Fibroblast of lung (primary cell): Measurements from ENCODE around the gene RBM17. TPM values are rescaled to one million over a fixed set of nuclear protein-coding genes. Genes with fewer than 3 reads are reported as not detected.

Source experiments
- DNase-seq, 2 donors: peaks; one replicate each; pipeline versions ENCODE4 v3.0.0 to v3.0.0-alpha.2; 2010; ENCODE audit warnings: low read depth in 2 of 2
- H2AFZ ChIP-seq: 2 replicates; pipeline ENCODE4 v1.5.1; 2012; ENCODE audit warnings: low read length, control low read depth, inconsistent platforms
- H3K27ac ChIP-seq: 2 replicates; pipeline ENCODE4 v1.5.1; 2011; ENCODE audit warnings: low read length, control low read depth; ENCODE audit not compliant: insufficient read depth
- H3K27me3 ChIP-seq: 2 replicates; pipeline ENCODE4 v1.5.1; 2011; ENCODE audit warnings: mild to moderate bottlenecking, low read length; ENCODE audit not compliant: control insufficient read depth, insufficient read depth
- H3K36me3 ChIP-seq: 2 replicates; pipeline ENCODE4 v1.5.1; 2011; ENCODE audit warnings: low read length; ENCODE audit not compliant: control insufficient read depth, insufficient read depth
- H3K4me1 ChIP-seq: 2 replicates; pipeline ENCODE4 v1.5.1; 2011; ENCODE audit warnings: low read length; ENCODE audit not compliant: control insufficient read depth, insufficient read depth; ENCODE audit errors: extremely low read depth
- H3K4me2 ChIP-seq: 2 replicates; pipeline ENCODE4 v1.5.1; 2011; ENCODE audit warnings: low read length, control low read depth; ENCODE audit not compliant: insufficient read depth; ENCODE audit errors: extremely low read depth
- H3K4me3 ChIP-seq, 4 experiments: fragments of 200-600 bp in 1 of 4; sonication (generic) in 1 of 4; replicated peaks in 1 of 4; 2 replicates each; pipeline ENCODE4 v1.5.1; 2011 to 2016; ENCODE audit warnings: low read length in 4 of 4, low read depth in 3 of 4, mild to moderate bottlenecking in 3 of 4, control low read depth in 2 of 4, inconsistent platforms in 1 of 4, mixed read lengths in 1 of 4; ENCODE audit not compliant: insufficient read depth in 1 of 4; ENCODE audit errors: control extremely low read depth in 1 of 4
- H3K79me2 ChIP-seq: 2 replicates; pipeline ENCODE4 v1.5.1; 2012; ENCODE audit warnings: mild to moderate bottlenecking, low read length, inconsistent platforms; ENCODE audit not compliant: control insufficient read depth, insufficient read depth
- H3K9ac ChIP-seq: 2 replicates; pipeline ENCODE4 v1.5.1; 2011; ENCODE audit warnings: mild to moderate bottlenecking, low read length, control low read depth; ENCODE audit not compliant: insufficient read depth
- H3K9me3 ChIP-seq: 2 replicates; pipeline ENCODE4 v1.5.1; 2012; ENCODE audit warnings: low read depth, low read length; ENCODE audit not compliant: control insufficient read depth, insufficient read depth
- H4K20me1 ChIP-seq: 2 replicates; pipeline ENCODE4 v1.5.1; 2011; ENCODE audit warnings: low read length; ENCODE audit not compliant: control insufficient read depth, insufficient read depth; ENCODE audit errors: extremely low read depth
- EZH2 ChIP-seq: IDR thresholded peaks from 2 replicates; pipeline ENCODE4 v1.5.1; 2012; ENCODE audit warnings: low read length, control low read depth, mild to moderate bottlenecking; ENCODE audit errors: missing control alignments
- polyA plus RNA-seq, 2 donors: library from polyadenylated mRNA; depleted of rRNA in 1 of 2; stranded (reverse) in 1 of 2; unstranded in 1 of 2; fragments of >200 nt; gene quantifications; 2 replicates each; pipeline ENCODE4 v1.2.1, GENCODE V29; 2011 to 2012; ENCODE audit warnings: missing spikeins in 1 of 2
- total RNA-seq: library from RNA; depleted of rRNA; stranded (reverse); fragments of >200 nt; gene quantifications from 2 replicates; pipeline ENCODE4 v1.2.1, GENCODE V29; 2014
- TF ChIP-seq, protein P1 (sequence below), 2 donors: IDR thresholded peaks in 1 of 2; conservative IDR thresholded peaks in 1 of 2; 1 replicate in 1 of 2; 2 replicates in 1 of 2; pipeline ENCODE4 v1.5.1; 2011 to 2012; ENCODE audit warnings: low read length in 2 of 2, control low read depth in 1 of 2, inconsistent platforms in 1 of 2, low read depth in 1 of 2, mild to moderate bottlenecking in 1 of 2

RBM17 gene
- total and polyA plus RNA-seq, 2 donors (not counting 1 experiment from before 2014, with no cell fraction given): 28.9 to 46.1 TPM

DNA sequence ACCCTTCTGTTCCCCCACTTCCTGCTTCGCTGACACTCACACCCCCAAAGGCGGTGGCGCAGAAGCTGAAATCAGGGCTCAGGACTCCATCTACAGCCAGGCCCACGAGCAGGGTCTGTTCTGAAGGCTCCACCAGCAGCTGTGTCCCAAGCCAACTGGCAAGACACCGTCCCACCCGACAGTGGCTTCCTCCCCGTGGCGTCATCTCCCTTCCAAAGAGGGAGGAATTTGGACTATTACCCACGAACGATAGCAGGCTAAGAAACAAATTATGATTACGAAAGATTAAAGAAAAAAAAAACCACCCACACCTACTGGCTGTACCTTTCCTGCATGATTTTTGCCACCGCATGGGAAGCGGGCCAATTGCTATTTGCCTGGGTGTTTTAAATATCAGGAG, 54.3 kb downstream of the RBM17 start:
- Histone ChIP-seq H4K20me1 (no peaks in the 10 kb centered on the region), H3K9me3 (no peaks in the 10 kb centered on the region), H3K4me3 (no peak overlapping the region), H3K36me3 (peaks cover 2% of the 10 kb centered on the region), H3K9ac (no peak overlapping the region), H3K27me3 (no peaks in the 10 kb centered on the region), H3K27ac (no peak overlapping the region), H3K4me1 (peaks cover 7% of the 10 kb centered on the region), H3K4me2 (no peak overlapping the region), H2AFZ (no peak overlapping the region), H3K79me2 (peaks cover 25% of the 10 kb centered on the region)
- DNase-seq: no peak
- TF ChIP-seq EZH2: no peak
- TF ChIP-seq, protein P1, sequence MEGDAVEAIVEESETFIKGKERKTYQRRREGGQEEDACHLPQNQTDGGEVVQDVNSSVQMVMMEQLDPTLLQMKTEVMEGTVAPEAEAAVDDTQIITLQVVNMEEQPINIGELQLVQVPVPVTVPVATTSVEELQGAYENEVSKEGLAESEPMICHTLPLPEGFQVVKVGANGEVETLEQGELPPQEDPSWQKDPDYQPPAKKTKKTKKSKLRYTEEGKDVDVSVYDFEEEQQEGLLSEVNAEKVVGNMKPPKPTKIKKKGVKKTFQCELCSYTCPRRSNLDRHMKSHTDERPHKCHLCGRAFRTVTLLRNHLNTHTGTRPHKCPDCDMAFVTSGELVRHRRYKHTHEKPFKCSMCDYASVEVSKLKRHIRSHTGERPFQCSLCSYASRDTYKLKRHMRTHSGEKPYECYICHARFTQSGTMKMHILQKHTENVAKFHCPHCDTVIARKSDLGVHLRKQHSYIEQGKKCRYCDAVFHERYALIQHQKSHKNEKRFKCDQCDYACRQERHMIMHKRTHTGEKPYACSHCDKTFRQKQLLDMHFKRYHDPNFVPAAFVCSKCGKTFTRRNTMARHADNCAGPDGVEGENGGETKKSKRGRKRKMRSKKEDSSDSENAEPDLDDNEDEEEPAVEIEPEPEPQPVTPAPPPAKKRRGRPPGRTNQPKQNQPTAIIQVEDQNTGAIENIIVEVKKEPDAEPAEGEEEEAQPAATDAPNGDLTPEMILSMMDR (conservative IDR thresholded peaks at IDR 0.05 in 1 of 2, IDR thresholded peaks at IDR 0.05 in 1 of 2; ENCODE audit: low read depth in 1 of 2, low read length in 2 of 2): no peak

DNA sequence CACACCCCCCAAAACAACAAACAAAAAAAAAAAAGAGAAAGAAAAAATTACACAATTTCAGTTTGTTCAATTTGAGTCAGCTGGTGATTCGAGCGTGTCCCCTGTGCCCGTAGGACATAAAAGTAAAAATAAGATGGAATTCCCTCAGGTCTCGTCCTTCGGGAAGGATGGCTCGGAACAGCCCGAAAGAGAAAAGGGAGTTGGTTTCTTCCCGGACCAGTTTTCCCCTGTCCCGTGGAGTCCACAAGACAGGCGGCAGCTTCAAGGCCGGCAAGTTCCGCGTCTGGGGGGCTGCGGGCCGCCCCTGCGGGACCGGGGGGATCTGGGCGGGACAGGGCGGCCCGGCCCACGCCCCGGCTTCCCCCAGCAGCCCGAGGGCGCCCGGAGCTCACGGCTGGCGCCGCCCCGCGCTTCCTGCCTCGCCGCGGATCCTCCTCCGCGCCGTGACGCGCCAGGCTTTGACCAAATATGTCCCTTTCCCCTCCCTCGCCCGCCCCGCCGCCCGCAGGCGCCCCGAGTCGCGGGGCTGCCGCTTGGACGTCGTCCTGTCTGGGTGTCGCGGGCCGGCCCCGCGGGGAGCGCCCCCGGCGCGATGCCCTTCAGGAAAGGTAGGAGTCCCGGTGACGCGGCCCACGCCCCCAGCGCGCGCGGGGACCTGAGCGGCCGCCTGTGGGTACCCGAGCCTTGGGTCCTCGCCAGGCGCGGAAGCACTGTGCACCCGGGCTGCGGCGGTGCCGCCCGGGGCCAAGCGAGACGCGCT, 55.8 kb downstream of the RBM17 start:
- H3K27ac ChIP-seq: peak overlapping the region; percentile 93
- H2AFZ ChIP-seq: peak overlapping the region; percentile 64
- H3K9ac ChIP-seq: peak overlapping the region; percentile 92
- peak overlapping the region; percentile 83 for H3K4me2 ChIP-seq
- no peaks in the 10 kb centered on the region for H3K27me3 ChIP-seq
- no peaks in the 10 kb centered on the region for H4K20me1 ChIP-seq
- no peaks in the 10 kb centered on the region for H3K9me3 ChIP-seq
- H3K4me3 ChIP-seq: peak overlapping the region; percentile 64 to 78 (median 69)
- peaks cover 28% of the 10 kb centered on the region for H3K79me2 ChIP-seq
- no peak for TF ChIP-seq EZH2
- TF ChIP-seq, protein P1 (conservative IDR thresholded peaks at IDR 0.05 in 1 of 2, IDR thresholded peaks at IDR 0.05 in 1 of 2; ENCODE audit: low read depth in 1 of 2, low read length in 2 of 2): no peak
- peaks cover 2% of the 10 kb centered on the region for H3K36me3 ChIP-seq
- H3K4me1 ChIP-seq: peaks cover 7% of the 10 kb centered on the region
- peak; percentile 82 to 83 for DNase-seq

DNA sequence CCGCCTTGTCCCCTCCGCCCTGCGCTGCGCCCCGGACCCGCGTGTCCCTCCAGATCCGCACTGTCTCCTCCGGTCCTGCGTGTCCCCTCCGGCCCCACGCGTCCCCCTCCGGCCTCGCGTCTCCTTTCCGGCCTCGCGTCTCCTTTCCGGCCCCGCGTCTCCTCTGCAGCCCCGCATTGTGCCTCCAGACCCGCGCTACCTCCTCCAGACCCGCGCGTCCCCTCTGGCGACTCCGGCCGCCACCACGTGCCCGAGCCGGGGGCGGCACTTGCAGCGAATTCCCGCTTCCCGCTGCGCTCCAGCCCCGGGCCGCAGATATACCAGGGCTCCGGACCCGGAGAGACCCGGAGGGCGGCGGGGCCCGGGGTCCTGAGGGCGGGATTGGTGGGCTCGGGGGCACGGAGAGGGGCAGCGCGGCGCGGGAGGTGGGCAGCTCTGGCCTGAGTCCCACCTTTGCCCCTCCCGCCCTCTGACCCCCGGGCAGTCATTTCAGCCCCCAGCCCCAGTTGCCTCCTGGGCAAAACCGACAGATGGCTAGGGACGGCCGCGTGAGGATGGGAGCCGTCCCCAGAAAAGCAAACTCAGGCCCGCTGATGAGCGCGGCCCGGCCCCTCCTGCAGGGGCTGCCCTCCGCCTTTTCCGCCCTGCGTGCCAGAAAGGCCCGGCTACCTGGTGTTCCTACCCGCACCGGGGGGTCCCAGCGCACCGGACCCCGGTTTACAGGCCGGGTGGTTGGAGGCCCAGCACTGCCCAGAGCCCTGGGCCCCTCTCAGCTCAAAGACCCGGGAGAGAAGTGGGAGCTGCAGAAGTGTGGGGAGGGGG, 56.5 kb downstream of the RBM17 start:
- DNase-seq: no peak
- peak overlapping the region; percentile 49 to 78 (median 69) for H3K4me3 ChIP-seq
- peak overlapping the region; percentile 93 for H3K27ac ChIP-seq
- peaks cover 28% of the 10 kb centered on the region for H3K79me2 ChIP-seq
- peaks cover 2% of the 10 kb centered on the region for H3K36me3 ChIP-seq
- peak overlapping the region; percentile 92 for H3K9ac ChIP-seq
- TF ChIP-seq EZH2: no peak
- TF ChIP-seq, protein P1 (conservative IDR thresholded peaks at IDR 0.05 in 1 of 2, IDR thresholded peaks at IDR 0.05 in 1 of 2; ENCODE audit: low read depth in 1 of 2, low read length in 2 of 2): no peak
- no peaks in the 10 kb centered on the region for H3K27me3 ChIP-seq
- no peaks in the 10 kb centered on the region for H3K9me3 ChIP-seq
- H4K20me1 ChIP-seq: no peaks in the 10 kb centered on the region
- H3K4me2 ChIP-seq: peak overlapping the region; percentile 83
- peak overlapping the region; percentile 64 for H2AFZ ChIP-seq
- H3K4me1 ChIP-seq: peaks cover 7% of the 10 kb centered on the region
